PC-9 (cell line): ENCODE data around the gene HSP90AB1. TPM values are rescaled to one million over a fixed set of nuclear protein-coding genes. Genes with fewer than 3 reads are reported as not detected.

ENCODE experiments used
- BruUV-seq: library from RNA; stranded (reverse); fragments of 400-500 nt; replicated peaks from 2 replicates; lab custom pipeline; 2021; lab: Mats Ljungman, UMichigan
- CTCF ChIA-PET: fragments of 300-600 bp; sonication (Branson Sonifier 250); formaldehyde crosslinking; loops from one replicate; lab custom pipeline; 2022; ENCODE audit warnings: antibody characterized with exemption; lab: Charles Lee
- POLR2A ChIA-PET: fragments of 300-600 bp; sonication (Branson Sonifier 250); formaldehyde crosslinking; loops from one replicate; lab custom pipeline; 2022; ENCODE audit warnings: antibody characterized with exemption; ENCODE audit not compliant: unreplicated experiment; lab: Charles Lee
- DNase-seq, 2 experiments: peaks; one replicate each; pipeline versions ENCODE4 v3.0.0 to v3.0.0-alpha.2; 2015 to 2022; ENCODE audit warnings: mixed read lengths in 1 of 2
- H2AFZ ChIP-seq: fragments of 200-600 bp; sonication (generic); 2 replicates; pipeline ENCODE4 v1.8.1; 2017; ENCODE audit warnings: antibody characterized with exemption
- H3F3A ChIP-seq: fragments of 200-600 bp; sonication (generic); 2 replicates; pipeline ENCODE4 v1.8.1; 2017; ENCODE audit warnings: antibody characterized with exemption, mild to moderate bottlenecking, low read depth; ENCODE audit not compliant: insufficient read depth
- H3K27ac ChIP-seq: fragments of 200-600 bp; sonication (generic); 2 replicates; pipeline ENCODE4 v1.6.1; 2016; ENCODE audit warnings: mixed run types
- H3K27me3 ChIP-seq: fragments of 200-600 bp; sonication (generic); 2 replicates; pipeline ENCODE4 v1.6.1; 2016; ENCODE audit warnings: low read depth, mixed run types; ENCODE audit not compliant: insufficient read depth
- H3K36me3 ChIP-seq: fragments of 200-600 bp; sonication (generic); 2 replicates; pipeline ENCODE4 v1.6.1; 2016; ENCODE audit warnings: low read depth, mixed run types
- H3K4me1 ChIP-seq: fragments of 200-600 bp; sonication (generic); replicated peaks from 2 replicates; pipeline ENCODE4 v1.6.1; 2016; ENCODE audit warnings: mixed run types; ENCODE audit not compliant: insufficient read depth
- H3K4me2 ChIP-seq: fragments of 200-600 bp; sonication (generic); 2 replicates; pipeline ENCODE4 v1.6.1; 2017; ENCODE audit warnings: mixed run types
- H3K4me3 ChIP-seq: fragments of 200-600 bp; sonication (generic); 2 replicates; pipeline ENCODE4 v1.6.1; 2016; ENCODE audit warnings: mixed run types
- H3K79me2 ChIP-seq: fragments of 200-600 bp; sonication (generic); 2 replicates; pipeline ENCODE4 v1.6.1; 2017; ENCODE audit warnings: low read depth, mixed run types
- H3K9me2 ChIP-seq: fragments of 200-600 bp; sonication (generic); 2 replicates; pipeline ENCODE4 v1.8.1; 2017; ENCODE audit warnings: mild to moderate bottlenecking; ENCODE audit not compliant: insufficient read depth
- H3K9me3 ChIP-seq: fragments of 200-600 bp; sonication (generic); 2 replicates; pipeline ENCODE4 v1.8.1; 2016; ENCODE audit warnings: low read depth; ENCODE audit not compliant: insufficient read depth
- H4K20me1 ChIP-seq: fragments of 200-600 bp; sonication (generic); 2 replicates; pipeline ENCODE4 v1.8.1; 2017; ENCODE audit not compliant: insufficient read depth
- CTCF ChIP-seq: fragments of 200-600 bp; sonication (generic); conservative IDR thresholded peaks from 2 replicates; pipeline ENCODE4 v1.6.1; 2017; ENCODE audit warnings: mixed run types, antibody characterized with exemption, mild to moderate bottlenecking, moderate library complexity
- EZH2 ChIP-seq: fragments of 200-600 bp; sonication (generic); IDR thresholded peaks from 2 replicates; pipeline ENCODE4 v1.8.0; 2017; ENCODE audit warnings: antibody characterized with exemption, low read depth
- intact Hi-C: fragments of 100-400 bp; cut with micrococcal nuclease; formaldehyde crosslinking; loops from one replicate; pipeline ENCODE4 v1.10.0; 2022; ENCODE audit not compliant: unreplicated experiment
- total RNA-seq: library from RNA; stranded (reverse); gene quantifications from 2 replicates; pipeline ENCODE4 v1.2.3, GENCODE V29; 2021

The HSP90AB1 gene
- total RNA-seq, 1 experiment from 2014 or later: 1,136 TPM

DNA sequence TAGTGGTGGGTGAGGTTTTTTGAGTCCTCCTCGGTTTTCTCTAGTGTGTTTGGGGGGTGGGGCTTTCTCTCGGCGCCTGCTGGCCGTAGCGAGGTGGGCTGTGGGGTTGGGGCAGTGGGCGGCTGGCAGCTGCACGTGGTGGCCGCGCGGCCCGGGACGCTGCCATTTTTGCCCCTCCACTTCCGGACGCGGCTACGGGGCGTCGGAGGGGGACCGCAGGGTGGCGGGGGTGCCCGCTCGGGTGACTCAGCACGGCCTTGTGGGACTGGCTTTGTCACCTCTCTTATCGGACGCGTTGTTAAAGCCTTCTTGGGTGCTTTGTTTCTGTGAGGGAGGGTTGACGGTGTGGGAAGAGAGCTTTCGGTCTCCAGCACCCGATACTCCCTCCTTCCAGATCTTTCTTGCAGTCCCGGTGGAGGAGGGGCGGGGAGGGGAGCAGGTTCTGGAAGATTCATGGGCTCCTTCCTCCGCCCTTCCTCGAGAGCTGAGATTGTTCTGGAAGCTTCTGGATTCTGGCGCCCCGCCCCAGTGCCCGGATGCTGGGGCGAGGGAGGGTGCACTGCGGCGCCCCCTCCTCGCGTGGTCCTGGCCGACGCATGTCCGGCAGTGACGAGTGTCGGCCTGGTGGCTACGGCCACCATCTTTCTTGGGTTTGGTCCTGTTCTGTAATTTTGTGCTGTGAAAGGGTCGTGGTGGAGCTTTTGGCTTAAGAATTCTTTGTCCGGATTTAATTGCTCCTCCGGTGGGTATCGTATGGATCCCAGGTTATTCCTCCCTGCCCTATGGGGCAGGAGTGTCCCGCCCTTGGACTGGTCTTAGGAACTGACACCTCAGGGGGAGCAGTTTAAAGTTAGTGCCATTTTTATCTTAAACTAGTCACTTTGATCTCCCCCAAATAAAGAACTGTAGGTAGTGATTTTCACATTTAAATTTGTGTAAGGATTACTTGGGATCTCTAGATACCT lies 719 bp downstream of the HSP90AB1 start:
- Histone ChIP-seq H3K4me1 (peaks cover 36% of the 10 kb centered on the region), H4K20me1 (peaks cover 56% of the 10 kb centered on the region), H3K4me3 (peak overlapping the region; percentile 98), H3K9me3 (no peaks in the 10 kb centered on the region), H2AFZ (no peak overlapping the region), H3K27ac (peak overlapping the region; percentile 94), H3K4me2 (peak overlapping the region; percentile 97), H3K79me2 (peaks cover 57% of the 10 kb centered on the region), H3F3A (peaks cover 60% of the 10 kb centered on the region), H3K36me3 (peaks cover 50% of the 10 kb centered on the region), H3K9me2 (no peaks in the 10 kb centered on the region), H3K27me3 (no peaks in the 10 kb centered on the region)
- TSS peak; percentile 39 for BruUV-seq
- DNase-seq: peak; percentile 47 to 48
- intact Hi-C loops: loop anchor here (2.0 to 5.0 kb wide), 2 partner anchors 75 to 130 kb away; no protein-coding TSS in a partner anchor
- ChIA-PET CTCF (interaction anchor here (0.6 to 0.9 kb wide), 2 partner anchors 12 to 678 kb away, joined by 3 to 4 read pairs; no protein-coding TSS in a partner anchor), POLR2A (interaction anchor here (0.6 to 1.0 kb wide), 6 partner anchors 9 to 618 kb away, joined by 3 to 17 read pairs (median 5); partner anchors contain the start of gene GTPBP2)
- TF ChIP-seq EZH2: no peak
- TF ChIP-seq CTCF: peak; percentile 17; the same call in 1 of the 2 replicates

DNA sequence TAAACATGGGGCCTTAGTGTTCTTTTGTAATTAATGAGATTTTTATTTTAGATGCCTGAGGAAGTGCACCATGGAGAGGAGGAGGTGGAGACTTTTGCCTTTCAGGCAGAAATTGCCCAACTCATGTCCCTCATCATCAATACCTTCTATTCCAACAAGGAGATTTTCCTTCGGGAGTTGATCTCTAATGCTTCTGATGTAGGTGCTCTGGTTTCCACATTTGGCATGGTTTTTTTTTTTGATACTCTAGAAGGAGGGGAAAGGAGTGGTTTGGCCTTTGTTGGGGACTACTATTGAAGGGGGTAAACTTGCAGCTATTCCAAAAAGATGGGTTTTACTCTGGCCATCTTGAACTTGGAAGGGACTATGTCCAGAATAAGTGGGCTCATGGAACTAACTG lies 1.7 kb downstream of the HSP90AB1 start:
- Histone ChIP-seq H3K79me2 (peaks cover 64% of the 10 kb centered on the region), H3K9me2 (no peaks in the 10 kb centered on the region), H4K20me1 (peaks cover 65% of the 10 kb centered on the region), H3K36me3 (peaks cover 59% of the 10 kb centered on the region), H3K27ac (peak overlapping the region; percentile 94), H3K27me3 (no peaks in the 10 kb centered on the region), H3K4me1 (peaks cover 38% of the 10 kb centered on the region), H3K4me3 (peak overlapping the region; percentile 98), H3K9me3 (no peaks in the 10 kb centered on the region), H2AFZ (no peak overlapping the region), H3F3A (peaks cover 70% of the 10 kb centered on the region), H3K4me2 (peak overlapping the region; percentile 97)
- BruUV-seq: no TSS peak
- DNase-seq: peak in 1 of 2 experiments; percentile 33
- TF ChIP-seq EZH2 (no peak), CTCF (no peak)
- ChIA-PET POLR2A (interaction anchor here (0.6 kb wide), 1 partner anchor 152 kb away, joined by 6 read pairs; no protein-coding TSS in a partner anchor), CTCF (no interaction called here)
- intact Hi-C loops: loop anchor here (5.0 kb wide), 1 partner anchor 131 kb away; no protein-coding TSS in a partner anchor

DNA sequence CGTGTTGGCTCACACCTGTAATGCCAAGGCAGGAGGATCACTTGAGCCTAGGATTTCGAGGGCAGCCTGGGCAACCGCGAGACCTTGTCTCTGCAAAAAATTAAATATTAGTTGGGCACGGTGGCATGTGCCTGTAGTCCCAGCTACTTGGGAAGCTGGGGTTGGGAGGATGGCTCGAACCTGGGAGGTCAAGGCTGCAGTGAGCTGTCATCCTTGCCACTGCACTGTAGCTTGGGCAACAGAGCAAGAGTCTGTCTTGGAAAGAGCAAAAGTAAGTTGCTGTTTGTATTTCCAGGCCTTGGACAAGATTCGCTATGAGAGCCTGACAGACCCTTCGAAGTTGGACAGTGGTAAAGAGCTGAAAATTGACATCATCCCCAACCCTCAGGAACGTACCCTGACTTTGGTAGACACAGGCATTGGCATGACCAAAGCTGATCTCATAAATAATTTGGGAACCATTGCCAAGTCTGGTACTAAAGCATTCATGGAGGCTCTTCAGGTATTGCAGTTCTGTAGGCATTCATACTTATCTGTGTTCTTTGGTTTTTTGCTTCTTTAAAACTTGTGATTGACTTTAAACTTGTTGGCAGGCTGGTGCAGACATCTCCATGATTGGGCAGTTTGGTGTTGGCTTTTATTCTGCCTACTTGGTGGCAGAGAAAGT lies 2.3 kb downstream of the HSP90AB1 start:
- H4K20me1 ChIP-seq: peaks cover 72% of the 10 kb centered on the region
- H3K9me2 ChIP-seq: no peaks in the 10 kb centered on the region
- peaks cover 70% of the 10 kb centered on the region for H3K79me2 ChIP-seq
- DNase-seq: peak in 1 of 2 experiments; percentile 32
- TF ChIP-seq CTCF (no peak), EZH2 (no peak)
- H3K27me3 ChIP-seq: no peaks in the 10 kb centered on the region
- H3K4me2 ChIP-seq: peak overlapping the region; percentile 97
- peaks cover 42% of the 10 kb centered on the region for H3K4me1 ChIP-seq
- H3K4me3 ChIP-seq: peak overlapping the region; percentile 98
- H3K27ac ChIP-seq: peak overlapping the region; percentile 94
- H3K9me3 ChIP-seq: no peaks in the 10 kb centered on the region
- no TSS peak for BruUV-seq
- peaks cover 76% of the 10 kb centered on the region for H3F3A ChIP-seq
- H3K36me3 ChIP-seq: peaks cover 65% of the 10 kb centered on the region
- intact Hi-C loops: loop anchor here (5.0 kb wide), 1 partner anchor 132 kb away; no protein-coding TSS in a partner anchor
- ChIA-PET POLR2A (interaction anchor here (0.6 kb wide), 1 partner anchor 153 kb away, joined by 6 read pairs; no protein-coding TSS in a partner anchor), CTCF (no interaction called here)
- no peak overlapping the region for H2AFZ ChIP-seq
